Natural killer cell (primary cell): ENCODE data around the gene SEH1L. TPM values are rescaled to one million over a fixed set of nuclear protein-coding genes. Genes with fewer than 3 reads are reported as not detected.
A peak's percentile ranks its signal among the peaks of the same experiment; 100 is the strongest.

ENCODE experiments used
- ATAC-seq, 3 donors: fragments of 150-1000 bp in 2 of 3; fragments of 200-7000 bp in 1 of 3; cut with Tn5 transposase; 1 replicate in 1 of 3; 2 replicates in 2 of 3; pipeline ENCODE4 v1.10.0; 2021; ENCODE audit warnings: mild to moderate bottlenecking in 2 of 3, moderate library complexity in 2 of 3
- DNase-seq, 2 donors: peaks; one replicate each; pipeline versions ENCODE4 v3.0.0 to v3.0.0-alpha.2; 2013 to 2021; ENCODE audit warnings: mixed read lengths in 1 of 2
- H3K27ac ChIP-seq: one replicate; pipeline ENCODE4 v1.5.1; 2013; ENCODE audit warnings: mild to moderate bottlenecking, low read length
- H3K27me3 ChIP-seq: one replicate; pipeline ENCODE4 v1.6.1; 2013; ENCODE audit warnings: low read length; ENCODE audit not compliant: control insufficient read depth, insufficient read depth
- H3K36me3 ChIP-seq: one replicate; pipeline ENCODE4 v1.6.1; 2013; ENCODE audit warnings: low read length; ENCODE audit not compliant: control insufficient read depth, insufficient read depth
- H3K4me1 ChIP-seq: one replicate; pipeline ENCODE4 v1.6.1; 2013; ENCODE audit warnings: low read length; ENCODE audit not compliant: control insufficient read depth, insufficient read depth
- H3K4me3 ChIP-seq: one replicate; pipeline ENCODE4 v1.5.1; 2013; ENCODE audit warnings: low read length
- H3K9me3 ChIP-seq: one replicate; pipeline ENCODE4 v1.6.1; 2013; ENCODE audit warnings: low read length; ENCODE audit not compliant: control insufficient read depth, insufficient read depth
- H3K27ac Mint-ChIP-seq, 2 donors: one replicate each; pipeline ENCODE4 v1.8.0; 2022; ENCODE audit warnings: mild to moderate bottlenecking in 2 of 2, mixed read lengths in 2 of 2, moderate library complexity in 1 of 2
- H3K27me3 Mint-ChIP-seq, 2 donors: one replicate each; pipeline ENCODE4 v1.8.0; 2022; ENCODE audit warnings: low read depth in 2 of 2, mixed read lengths in 2 of 2
- H3K36me3 Mint-ChIP-seq: one replicate; pipeline ENCODE4 v1.8.0; 2022; ENCODE audit warnings: mixed read lengths
- H3K4me1 Mint-ChIP-seq, 2 donors: one replicate each; pipeline ENCODE4 v1.8.0; 2022; ENCODE audit warnings: mixed read lengths in 2 of 2
- H3K4me3 Mint-ChIP-seq: one replicate; pipeline ENCODE4 v1.8.0; 2022; ENCODE audit warnings: mild to moderate bottlenecking, moderate library complexity, mixed read lengths
- H3K9me3 Mint-ChIP-seq, 2 donors: one replicate each; pipeline ENCODE4 v1.8.0; 2022; ENCODE audit warnings: mixed read lengths in 2 of 2
- WGBS: methylation state at CpG from one replicate; pipeline ENCODE4 v1.1.7; 2013; ENCODE audit warnings: missing lambda C conversion rate; ENCODE audit not compliant: insufficient coverage; 5-methylcytosine and 5-hydroxymethylcytosine counted together
- intact Hi-C: fragments of 100-400 bp; cut with micrococcal nuclease; formaldehyde crosslinking; loops from one replicate; pipeline ENCODE4 v1.14.2; 2022
- total RNA-seq, 4 donors: library from RNA; stranded (reverse); fragments of 120-200 nt in 1 of 4; gene quantifications; one replicate each; pipeline versions ENCODE4 v1.2.3 to v1.2.4, GENCODE V29; 2013 to 2022
- TF ChIP-seq, protein P1 (sequence below): fragments of 200-600 bp; IDR thresholded peaks from one replicate; pipeline ENCODE4 v1.8.0; 2022; ENCODE audit warnings: antibody characterized with exemption

The SEH1L gene
- total RNA-seq, 3 donors from 2014 or later (not counting 1 experiment from before 2014, with no cell fraction given): 24.5 to 28.4 (median 26.5) TPM

DNA sequence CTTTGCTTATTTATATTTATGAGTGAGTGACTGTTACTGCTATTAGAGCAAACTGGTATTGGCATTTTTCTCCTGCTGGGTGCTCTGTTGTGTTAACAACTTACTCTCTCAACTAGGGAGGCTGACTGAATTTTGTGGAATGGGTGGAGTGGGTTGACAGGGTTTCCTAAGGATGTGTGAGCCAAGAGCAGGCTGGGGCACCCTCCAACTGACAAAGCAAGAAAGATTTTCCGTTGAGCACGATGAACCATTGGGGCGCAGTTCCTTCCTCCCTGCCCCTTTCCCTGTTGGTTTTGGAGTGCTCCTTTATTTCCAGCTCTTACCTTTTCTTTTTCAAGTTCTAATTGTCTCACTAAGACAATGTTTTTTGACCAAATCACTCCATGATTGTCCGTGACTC, 20.3 kb downstream of the SEH1L start:
- DNase-seq (no peak), ATAC-seq (no peak)
- TF ChIP-seq, protein P1, sequence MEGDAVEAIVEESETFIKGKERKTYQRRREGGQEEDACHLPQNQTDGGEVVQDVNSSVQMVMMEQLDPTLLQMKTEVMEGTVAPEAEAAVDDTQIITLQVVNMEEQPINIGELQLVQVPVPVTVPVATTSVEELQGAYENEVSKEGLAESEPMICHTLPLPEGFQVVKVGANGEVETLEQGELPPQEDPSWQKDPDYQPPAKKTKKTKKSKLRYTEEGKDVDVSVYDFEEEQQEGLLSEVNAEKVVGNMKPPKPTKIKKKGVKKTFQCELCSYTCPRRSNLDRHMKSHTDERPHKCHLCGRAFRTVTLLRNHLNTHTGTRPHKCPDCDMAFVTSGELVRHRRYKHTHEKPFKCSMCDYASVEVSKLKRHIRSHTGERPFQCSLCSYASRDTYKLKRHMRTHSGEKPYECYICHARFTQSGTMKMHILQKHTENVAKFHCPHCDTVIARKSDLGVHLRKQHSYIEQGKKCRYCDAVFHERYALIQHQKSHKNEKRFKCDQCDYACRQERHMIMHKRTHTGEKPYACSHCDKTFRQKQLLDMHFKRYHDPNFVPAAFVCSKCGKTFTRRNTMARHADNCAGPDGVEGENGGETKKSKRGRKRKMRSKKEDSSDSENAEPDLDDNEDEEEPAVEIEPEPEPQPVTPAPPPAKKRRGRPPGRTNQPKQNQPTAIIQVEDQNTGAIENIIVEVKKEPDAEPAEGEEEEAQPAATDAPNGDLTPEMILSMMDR: no peak
- Mint-ChIP-seq H3K4me1 (no peaks in the 10 kb centered on the region), H3K27me3 (no peaks in the 10 kb centered on the region), H3K36me3 (peaks cover 8% of the 10 kb centered on the region), H3K9me3 (no peaks in the 10 kb centered on the region), H3K4me3 (no peak overlapping the region), H3K27ac (no peak overlapping the region)
- H3K4me1 ChIP-seq: peaks cover 3% of the 10 kb centered on the region
- no peak overlapping the region for H3K4me3 ChIP-seq
- peaks cover 18% of the 10 kb centered on the region for H3K36me3 ChIP-seq
- no peaks in the 10 kb centered on the region for H3K27me3 ChIP-seq
- H3K9me3 ChIP-seq: no peaks in the 10 kb centered on the region
- intact Hi-C loops: no loop called here
- H3K27ac ChIP-seq: no peak overlapping the region
- 82% methylated on average over 3 of the region's 4 CpGs for WGBS

DNA sequence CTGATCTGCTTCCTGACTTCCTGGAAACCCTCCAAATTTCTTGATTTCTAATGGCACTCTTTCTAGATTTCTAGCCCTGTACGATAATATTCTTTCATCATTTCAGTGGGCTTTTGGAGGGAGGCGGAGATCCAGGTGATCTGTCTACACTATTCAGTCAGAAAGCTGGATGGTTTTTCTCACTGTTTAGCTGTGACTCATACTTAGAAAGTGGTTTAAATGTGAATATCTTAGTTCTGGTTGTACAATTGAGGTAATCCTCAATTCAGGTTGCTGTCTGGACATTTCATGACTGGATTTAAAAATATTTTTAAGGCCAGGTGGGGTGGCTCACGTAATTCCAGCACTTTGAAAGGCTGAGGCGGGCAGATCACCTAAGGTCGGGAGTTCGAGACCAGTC, 20.8 kb downstream of the SEH1L start:
- H3K27me3 ChIP-seq: no peaks in the 10 kb centered on the region
- no peaks in the 10 kb centered on the region for H3K27me3 Mint-ChIP-seq
- ATAC-seq (no peak), DNase-seq (no peak)
- no peak overlapping the region for H3K4me3 Mint-ChIP-seq
- WGBS: 96% methylated on average over 6 of the region's 6 CpGs
- peaks cover 14% of the 10 kb centered on the region for H3K36me3 ChIP-seq
- H3K27ac Mint-ChIP-seq: no peak overlapping the region
- intact Hi-C loops: no loop called here
- peaks cover 9% of the 10 kb centered on the region for H3K36me3 Mint-ChIP-seq
- H3K4me1 ChIP-seq: peaks cover 3% of the 10 kb centered on the region
- no peaks in the 10 kb centered on the region for H3K9me3 ChIP-seq
- TF ChIP-seq, protein P1: no peak
- no peak overlapping the region for H3K27ac ChIP-seq
- peaks cover 0 to under 1% of the 10 kb centered on the region in 2 donors for H3K4me1 Mint-ChIP-seq
- H3K4me3 ChIP-seq: no peak overlapping the region
- no peaks in the 10 kb centered on the region for H3K9me3 Mint-ChIP-seq

- Mint-ChIP-seq H3K27ac (peak overlapping the region in 1 of 2 donors; percentile 22), H3K9me3 (no peaks in the 10 kb centered on the region), H3K36me3 (peaks cover 5% of the 10 kb centered on the region), H3K27me3 (no peaks in the 10 kb centered on the region), H3K4me1 (peaks cover 0 to 4% of the 10 kb centered on the region in 2 donors), H3K4me3 (no peak overlapping the region)
- no peaks in the 10 kb centered on the region for H3K9me3 ChIP-seq
- peaks cover 12% of the 10 kb centered on the region for H3K36me3 ChIP-seq
- H3K4me1 ChIP-seq: peaks cover 3% of the 10 kb centered on the region
- H3K4me3 ChIP-seq: no peak overlapping the region
- no peaks in the 10 kb centered on the region for H3K27me3 ChIP-seq
- H3K27ac ChIP-seq: no peak overlapping the region
- intact Hi-C loops: no loop called here
- TF ChIP-seq, protein P1: no peak
- ATAC-seq (peak in 1 of 3 donors; percentile 29), DNase-seq (no peak)
- WGBS: 98% methylated on average over 2 of the region's 4 CpGs
Measured at GRCh38 chr18:12973562-12974213, 25.9 kb downstream of the SEH1L start.

DNA sequence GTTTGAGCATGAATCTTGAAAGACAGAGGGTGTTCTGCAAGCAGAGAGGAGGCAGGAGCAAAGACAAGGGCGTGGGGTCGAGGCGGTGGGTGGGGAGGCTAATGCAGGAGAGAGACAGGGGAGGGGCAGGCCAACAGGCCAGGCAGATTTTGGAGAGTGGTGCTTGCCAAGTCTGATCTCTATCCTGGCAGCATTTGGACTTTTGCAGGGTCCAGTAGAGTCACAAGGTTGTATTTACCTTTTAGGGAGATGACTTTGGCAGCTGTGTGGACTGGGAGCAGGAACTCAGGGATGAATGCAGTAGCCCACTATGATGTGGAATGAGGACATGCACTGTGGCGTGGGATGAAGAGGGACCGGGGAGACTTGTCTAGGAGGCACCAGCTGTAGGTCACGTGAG, 27.7 kb downstream of the SEH1L start:
- no peaks in the 10 kb centered on the region for H3K27me3 ChIP-seq
- H3K27ac Mint-ChIP-seq: no peak overlapping the region
- WGBS: 98% methylated on average over 6 of the region's 6 CpGs

More for the DNA sequence above, 27.7 kb downstream of the SEH1L start:
- no peaks in the 10 kb centered on the region for H3K4me1 ChIP-seq
- H3K9me3 ChIP-seq: no peaks in the 10 kb centered on the region
- Mint-ChIP-seq H3K27me3 (no peaks in the 10 kb centered on the region), H3K9me3 (no peaks in the 10 kb centered on the region), H3K36me3 (peaks cover 5% of the 10 kb centered on the region), H3K4me1 (peaks cover 0 to 4% of the 10 kb centered on the region in 2 donors), H3K4me3 (no peak overlapping the region)
- H3K27ac ChIP-seq: no peak overlapping the region
- H3K36me3 ChIP-seq: peaks cover 12% of the 10 kb centered on the region
- intact Hi-C loops: no loop called here
- H3K4me3 ChIP-seq: no peak overlapping the region
- DNase-seq (no peak), ATAC-seq (no peak)
- TF ChIP-seq, protein P1: no peak
